Naive thymus-derived CD4-positive, alpha-beta T cell (primary cell): ENCODE measurements around the gene DSCAM. TPM values are rescaled to one million over a fixed set of nuclear protein-coding genes. Genes with fewer than 3 reads are reported as not detected.

Source experiments
- ATAC-seq: fragments of 150-1000 bp; cut with Tn5 transposase; 2 replicates; pipeline ENCODE4 v1.10.0; 2021; ENCODE audit warnings: mild to moderate bottlenecking, moderate library complexity
- CTCF ChIA-PET: fragments of 350-600 bp; sonication (Branson Sonifier 250); formaldehyde crosslinking; loops from one replicate; lab custom pipeline; 2021; ENCODE audit warnings: antibody characterized with exemption; lab: Charles Lee
- POLR2A ChIA-PET: fragments of 350-600 bp; sonication (Branson Sonifier 250); formaldehyde crosslinking; loops from one replicate; lab custom pipeline; 2021; ENCODE audit warnings: antibody characterized with exemption, inconsistent platforms; lab: Charles Lee
- DNase-seq, 9 donors: peaks; one replicate each; pipeline versions ENCODE4 v3.0.0 to v3.0.0-alpha.2; 2020 to 2022; ENCODE audit warnings: mixed read lengths in 1 of 9
- H3K27ac ChIP-seq: one replicate; pipeline ENCODE4 v1.7.0; 2013; ENCODE audit warnings: mild to moderate bottlenecking, low read depth, low read length, moderate library complexity
- H3K27me3 ChIP-seq, 2 donors: one replicate each; pipeline ENCODE4 v1.7.0; 2013; ENCODE audit warnings: low read length in 2 of 2, mild to moderate bottlenecking in 2 of 2, moderate library complexity in 2 of 2; ENCODE audit not compliant: control insufficient read depth in 2 of 2, insufficient read depth in 2 of 2
- H3K36me3 ChIP-seq, 3 experiments: 1 replicate in 2 of 3; 2 replicates in 1 of 3; pipeline ENCODE4 v1.7.0; 2013; ENCODE audit warnings: low read length in 3 of 3, mild to moderate bottlenecking in 3 of 3, moderate library complexity in 1 of 3; ENCODE audit not compliant: insufficient read depth in 3 of 3, control insufficient read depth in 2 of 3
- H3K4me1 ChIP-seq, 2 donors: one replicate each; pipeline ENCODE4 v1.7.0; 2013; ENCODE audit warnings: low read length in 2 of 2, mild to moderate bottlenecking in 2 of 2, moderate library complexity in 1 of 2; ENCODE audit not compliant: control insufficient read depth in 2 of 2, insufficient read depth in 2 of 2
- H3K4me3 ChIP-seq: 2 replicates; pipeline ENCODE4 v1.7.0; 2013; ENCODE audit warnings: mild to moderate bottlenecking, low read length
- H3K9me3 ChIP-seq, 3 experiments: 1 replicate in 2 of 3; 2 replicates in 1 of 3; pipeline ENCODE4 v1.7.0; 2013; ENCODE audit warnings: low read length in 3 of 3; ENCODE audit not compliant: control insufficient read depth in 2 of 3
- H3K27ac Mint-ChIP-seq, 9 donors: one replicate each; pipeline ENCODE4 v1.8.0; 2020 to 2022; ENCODE audit warnings: mixed read lengths in 9 of 9, mild to moderate bottlenecking in 8 of 9, moderate library complexity in 5 of 9, inconsistent platforms in 2 of 9
- H3K27me3 Mint-ChIP-seq, 5 donors: one replicate each; pipeline ENCODE4 v1.8.0; 2021 to 2022; ENCODE audit warnings: mixed read lengths in 5 of 5, mild to moderate bottlenecking in 1 of 5
- H3K36me3 Mint-ChIP-seq, 5 donors: one replicate each; pipeline ENCODE4 v1.8.0; 2020 to 2022; ENCODE audit warnings: mixed read lengths in 5 of 5, mild to moderate bottlenecking in 3 of 5, inconsistent platforms in 1 of 5
- H3K4me1 Mint-ChIP-seq, 7 donors: one replicate each; pipeline ENCODE4 v1.8.0; 2020 to 2022; ENCODE audit warnings: mixed read lengths in 7 of 7, mild to moderate bottlenecking in 3 of 7, inconsistent platforms in 1 of 7
- H3K4me3 Mint-ChIP-seq, 10 donors: one replicate each; pipeline ENCODE4 v1.8.0; 2020 to 2022; ENCODE audit warnings: mild to moderate bottlenecking in 10 of 10, mixed read lengths in 10 of 10, moderate library complexity in 6 of 10, inconsistent platforms in 2 of 10
- H3K9me3 Mint-ChIP-seq, 11 donors: one replicate each; pipeline ENCODE4 v1.8.0; 2020 to 2022; ENCODE audit warnings: mixed read lengths in 11 of 11, mild to moderate bottlenecking in 4 of 11, inconsistent platforms in 1 of 11, moderate library complexity in 1 of 11
- intact Hi-C, 2 donors: fragments of 100-400 bp; cut with micrococcal nuclease; formaldehyde crosslinking; loops; one replicate each; pipeline ENCODE4 v1.15.1; 2023
- polyA plus RNA-seq, 2 donors: library from polyadenylated mRNA; unstranded; fragments of 300-500 nt; fragmentation: Illumina TruSeq; gene quantifications; one replicate each; pipeline ENCODE4 v1.2.3, GENCODE V29; 2021
- total RNA-seq, 6 experiments: library from RNA in 5 of 6; stranded (reverse) in 5 of 6; gene quantifications; 1 replicate in 5 of 6; 2 replicates in 1 of 6; pipeline ENCODE4 v1.2.3 and lab custom pipeline; 2021 to 2026

Gene DSCAM
- total and polyA plus RNA-seq, 7 experiments from 2014 or later, result not detected

GRCh38 chr21:40074710-40075109 lies 772.2 kb downstream of the DSCAM start:
- Histone ChIP-seq H3K9me3 (no peaks in the 10 kb centered on the region), H3K36me3 (no peaks in the 10 kb centered on the region), H3K27ac (no peak overlapping the region), H3K4me1 (no peaks in the 10 kb centered on the region), H3K4me3 (no peak overlapping the region), H3K27me3 (no peaks in the 10 kb centered on the region)
- CTCF ChIA-PET, result no interaction called here
- H3K27me3 Mint-ChIP-seq, result no peaks in the 10 kb centered on the region
- intact Hi-C loops, result no loop called here
- H3K36me3 Mint-ChIP-seq, result no peaks in the 10 kb centered on the region
- H3K27ac Mint-ChIP-seq, result no peak overlapping the region
- ATAC-seq (no peak), DNase-seq (no peak)
- H3K9me3 Mint-ChIP-seq, result peaks cover 0 to 6% (median 0%) of the 10 kb centered on the region in 11 donors
- no peaks in the 10 kb centered on the region for H3K4me1 Mint-ChIP-seq
- POLR2A ChIA-PET, result no interaction called here
- no peak overlapping the region for H3K4me3 Mint-ChIP-seq

GRCh38 chr21:40074198-40074597 lies 772.8 kb downstream of the DSCAM start:
- peaks cover 0 to under 1% (median 0%) of the 10 kb centered on the region in 5 donors for H3K27me3 Mint-ChIP-seq

GRCh38 chr21:40073642-40074041 lies 773.3 kb downstream of the DSCAM start:
- Histone ChIP-seq H3K36me3 (no peaks in the 10 kb centered on the region), H3K27me3 (no peaks in the 10 kb centered on the region), H3K9me3 (no peaks in the 10 kb centered on the region), H3K4me1 (no peaks in the 10 kb centered on the region), H3K4me3 (no peak overlapping the region), H3K27ac (no peak overlapping the region)
- Mint-ChIP-seq H3K27me3 (peaks cover 0 to 4% (median 0%) of the 10 kb centered on the region in 5 donors), H3K4me3 (no peak overlapping the region), H3K36me3 (no peaks in the 10 kb centered on the region), H3K9me3 (peaks cover 0 to 6% (median 0%) of the 10 kb centered on the region in 11 donors), H3K27ac (no peak overlapping the region), H3K4me1 (no peaks in the 10 kb centered on the region)
- ChIA-PET CTCF (no interaction called here), POLR2A (no interaction called here)
- no peak for DNase-seq
- ATAC-seq, result no peak
- intact Hi-C loops, result no loop called here

More at GRCh38 chr21:40074198-40074597, 772.8 kb downstream of the DSCAM start:
- intact Hi-C loops, result no loop called here
- Histone ChIP-seq H3K36me3 (no peaks in the 10 kb centered on the region), H3K27me3 (no peaks in the 10 kb centered on the region), H3K9me3 (no peaks in the 10 kb centered on the region), H3K4me3 (no peak overlapping the region), H3K27ac (no peak overlapping the region), H3K4me1 (no peaks in the 10 kb centered on the region)
- Mint-ChIP-seq H3K36me3 (no peaks in the 10 kb centered on the region), H3K9me3 (peaks cover 0 to 6% (median 0%) of the 10 kb centered on the region in 11 donors), H3K4me1 (no peaks in the 10 kb centered on the region), H3K4me3 (no peak overlapping the region), H3K27ac (no peak overlapping the region)
- ChIA-PET CTCF (no interaction called here), POLR2A (no interaction called here)
- ATAC-seq (no peak), DNase-seq (no peak)

GRCh38 chr21:40070871-40071270 lies 776.1 kb downstream of the DSCAM start:
- H3K36me3 ChIP-seq, result no peaks in the 10 kb centered on the region
- no peaks in the 10 kb centered on the region for H3K4me1 Mint-ChIP-seq
- peaks cover 0 to 7% (median 0%) of the 10 kb centered on the region in 11 donors for H3K9me3 Mint-ChIP-seq
- CTCF ChIA-PET, result no interaction called here
- DNase-seq (no peak), ATAC-seq (no peak)
- no peak overlapping the region for H3K4me3 ChIP-seq
- H3K4me1 ChIP-seq, result no peaks in the 10 kb centered on the region
- intact Hi-C loops, result no loop called here
- POLR2A ChIA-PET, result no interaction called here
- peaks cover 0 to 10% (median 4%) of the 10 kb centered on the region in 5 donors for H3K27me3 Mint-ChIP-seq
- no peak overlapping the region for H3K27ac ChIP-seq
- no peaks in the 10 kb centered on the region for H3K36me3 Mint-ChIP-seq
- H3K27me3 ChIP-seq, result no peaks in the 10 kb centered on the region
- no peak overlapping the region for H3K27ac Mint-ChIP-seq
- no peaks in the 10 kb centered on the region for H3K9me3 ChIP-seq
- no peak overlapping the region for H3K4me3 Mint-ChIP-seq

- POLR2A ChIA-PET, result no interaction called here
- no peak overlapping the region for H3K4me3 Mint-ChIP-seq
- H3K4me1 Mint-ChIP-seq, result no peaks in the 10 kb centered on the region
- intact Hi-C loops, result no loop called here
- Histone ChIP-seq H3K4me1 (no peaks in the 10 kb centered on the region), H3K27ac (no peak overlapping the region), H3K9me3 (no peaks in the 10 kb centered on the region), H3K4me3 (no peak overlapping the region), H3K36me3 (no peaks in the 10 kb centered on the region), H3K27me3 (no peaks in the 10 kb centered on the region)
- H3K9me3 Mint-ChIP-seq, result peaks cover 0 to 8% (median 0%) of the 10 kb centered on the region in 11 donors
- CTCF ChIA-PET, result no interaction called here
- H3K36me3 Mint-ChIP-seq, result no peaks in the 10 kb centered on the region
- H3K27me3 Mint-ChIP-seq, result peaks cover 0 to 17% (median 8%) of the 10 kb centered on the region in 5 donors
- ATAC-seq, result no peak
- H3K27ac Mint-ChIP-seq, result no peak overlapping the region
- DNase-seq, result no peak
Measured at GRCh38 chr21:40067751-40068150, 779.2 kb downstream of the DSCAM start.

GRCh38 chr21:40066221-40066620 lies 780.7 kb downstream of the DSCAM start:
- peaks cover 0 to 7% (median 0%) of the 10 kb centered on the region in 11 donors for H3K9me3 Mint-ChIP-seq
- Histone ChIP-seq H3K9me3 (no peaks in the 10 kb centered on the region), H3K4me1 (no peaks in the 10 kb centered on the region), H3K27ac (no peak overlapping the region), H3K36me3 (no peaks in the 10 kb centered on the region), H3K27me3 (no peaks in the 10 kb centered on the region), H3K4me3 (no peak overlapping the region)
- POLR2A ChIA-PET, result no interaction called here
- H3K27ac Mint-ChIP-seq, result no peak overlapping the region
- H3K36me3 Mint-ChIP-seq, result no peaks in the 10 kb centered on the region
- peaks cover 0 to 23% (median 12%) of the 10 kb centered on the region in 5 donors for H3K27me3 Mint-ChIP-seq
- CTCF ChIA-PET, result no interaction called here
- DNase-seq (no peak), ATAC-seq (no peak)
- H3K4me3 Mint-ChIP-seq, result no peak overlapping the region
- intact Hi-C loops, result no loop called here
- no peaks in the 10 kb centered on the region for H3K4me1 Mint-ChIP-seq

- ChIA-PET POLR2A (no interaction called here), CTCF (no interaction called here)
- no peaks in the 10 kb centered on the region for H3K36me3 ChIP-seq
- Mint-ChIP-seq H3K27me3 (peaks cover 0 to 20% (median 5%) of the 10 kb centered on the region in 5 donors), H3K36me3 (no peaks in the 10 kb centered on the region), H3K27ac (no peak overlapping the region), H3K9me3 (peaks cover 0 to 6% (median 3%) of the 10 kb centered on the region in 11 donors), H3K4me3 (no peak overlapping the region), H3K4me1 (no peaks in the 10 kb centered on the region)
- H3K4me3 ChIP-seq, result no peak overlapping the region
- DNase-seq (no peak), ATAC-seq (no peak)
- no peaks in the 10 kb centered on the region for H3K27me3 ChIP-seq
- no peaks in the 10 kb centered on the region for H3K4me1 ChIP-seq
- intact Hi-C loops, result no loop called here
- no peak overlapping the region for H3K27ac ChIP-seq
- H3K9me3 ChIP-seq, result no peaks in the 10 kb centered on the region
Measured at GRCh38 chr21:40060083-40060677, 786.8 kb downstream of the DSCAM start.
